GM13977 (cell line): ENCODE measurements around the gene PDZD4.

ENCODE experiments used
- DNase-seq: peaks from one replicate; pipeline ENCODE4 v3.0.0; 2012; ENCODE audit warnings: low spot score
- CTCF ChIP-seq: IDR thresholded peaks from 2 replicates; pipeline ENCODE4 v1.5.1; 2012; ENCODE audit warnings: mild to moderate bottlenecking, control low read depth; ENCODE audit not compliant: insufficient read depth; ENCODE audit errors: extremely low read depth, missing control alignments
- in situ Hi-C: fragments of 300-500 bp; cut with MboI; formaldehyde crosslinking; loops from one replicate; pipeline ENCODE4 v1.12.0; 2022; ENCODE audit warnings: low sequenced_read_pairs, low pct_unique_long_range_greater_than_20kb, mixed read lengths, inconsistent platforms; ENCODE audit not compliant: unreplicated experiment

Gene PDZD4

DNA sequence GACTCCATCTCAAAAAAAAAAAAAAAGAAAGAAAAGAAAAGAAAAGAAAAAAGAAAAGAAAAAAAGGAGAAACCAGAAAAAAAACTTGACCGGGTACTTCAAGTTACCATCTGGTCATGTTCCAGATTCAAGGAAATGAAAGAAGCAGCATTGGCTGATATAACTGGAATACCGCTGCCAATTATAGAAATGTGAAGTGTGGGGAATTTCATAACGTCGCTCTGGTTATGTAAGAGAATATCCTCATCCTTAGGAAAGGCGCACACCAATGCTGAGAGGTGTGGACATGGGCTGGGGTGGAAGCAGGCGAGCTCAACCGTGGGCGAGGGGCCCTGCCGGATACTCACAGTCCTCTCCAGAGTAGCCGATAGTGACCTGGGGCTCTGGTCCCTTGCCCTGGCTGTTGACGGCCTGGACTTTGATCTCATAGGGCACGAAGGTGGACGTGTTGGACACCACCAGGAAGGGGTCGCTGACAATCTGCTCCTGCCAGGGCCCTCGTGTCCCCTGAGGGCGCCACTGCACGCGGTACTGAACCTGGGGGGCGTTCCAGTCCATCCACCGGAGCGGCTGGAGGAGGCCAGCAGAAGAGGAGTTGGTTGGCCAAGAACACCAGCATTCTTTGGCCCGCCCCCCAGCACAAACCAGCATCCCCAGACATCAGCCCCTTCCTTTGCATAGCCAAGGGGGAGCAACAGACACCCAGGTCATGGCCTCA is 36.1 kb upstream of the PDZD4 start:
- in situ Hi-C loops: no loop called here
- TF ChIP-seq CTCF: no peak
- DNase-seq: no peak

DNA sequence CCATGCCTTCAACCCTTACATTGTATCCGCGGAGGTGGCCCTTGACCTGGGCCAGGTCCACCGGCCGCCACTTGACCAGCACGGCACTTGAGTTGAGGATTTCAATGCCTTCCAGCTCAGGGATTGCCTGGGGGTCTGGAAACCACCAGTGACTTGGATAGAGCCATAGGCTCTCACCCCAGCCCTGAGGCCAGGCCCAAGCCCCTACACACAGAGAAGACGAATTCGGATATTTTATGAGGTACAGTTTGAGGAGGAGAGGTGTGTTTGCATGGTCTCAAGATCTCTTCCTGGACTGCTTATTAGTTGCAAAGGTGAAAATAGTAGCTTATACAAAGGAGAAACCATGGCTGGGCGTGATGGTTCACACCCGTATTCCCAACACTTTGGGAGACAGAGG is 35.3 kb upstream of the PDZD4 start:
- no peak for TF ChIP-seq CTCF
- no peak for DNase-seq
- in situ Hi-C loops: no loop called here

DNA sequence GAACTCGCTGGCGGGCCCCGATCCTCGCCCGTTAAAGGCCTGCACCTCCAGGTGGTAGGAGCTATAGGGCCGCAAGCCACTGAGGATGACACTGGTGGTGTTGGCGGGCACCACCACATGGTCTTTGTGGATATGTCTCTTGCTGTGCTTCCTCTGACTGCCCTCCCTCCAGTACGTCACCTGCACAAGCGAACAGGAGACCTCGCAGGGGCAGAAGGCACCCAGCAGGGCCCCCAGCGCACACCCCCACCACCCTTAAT is 34.9 kb upstream of the PDZD4 start:
- peak; percentile 17 for DNase-seq
- in situ Hi-C loops: no loop called here
- TF ChIP-seq CTCF: no peak

- peak; percentile 12 for DNase-seq
- in situ Hi-C loops: no loop called here
- no peak for TF ChIP-seq CTCF
Observed at GRCh38 chrX:153864561-153865320, 34.4 kb upstream of the PDZD4 start.

DNA sequence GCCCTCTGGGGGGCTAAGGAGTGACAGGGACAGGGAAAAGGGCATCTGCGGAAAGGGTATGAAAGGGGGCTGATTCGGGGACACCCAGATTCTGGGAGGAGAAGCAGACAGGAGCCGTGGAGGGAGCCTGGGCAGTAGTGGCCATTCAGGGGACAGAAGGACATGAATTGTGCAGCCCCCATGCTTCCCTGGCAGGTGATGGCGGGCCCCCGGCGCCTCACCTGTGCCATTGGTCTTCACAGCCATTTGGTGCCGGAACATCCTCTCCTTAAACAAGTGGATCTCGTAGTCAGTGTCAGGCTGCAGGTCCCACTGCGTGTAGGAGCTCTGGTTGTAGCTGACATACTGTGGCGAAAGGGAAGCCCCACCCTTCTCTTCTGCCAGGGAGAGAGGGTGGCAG is 33.8 kb upstream of the PDZD4 start:
- DNase-seq: peak; percentile 17
- TF ChIP-seq CTCF: no peak
- in situ Hi-C loops: no loop called here

GRCh38 chrX:153863251-153863991 is 33.1 kb upstream of the PDZD4 start:
- DNase-seq: peak; percentile 16
- no peak for TF ChIP-seq CTCF
- in situ Hi-C loops: no loop called here
